GM19372 (cell line): ENCODE data around the gene PSRC1.
"Not testable (repeated sequence)": the region's sequence is repeated elsewhere in the genome, so short reads cannot be mapped to it uniquely, and the experiment has no call there.

Experiments used
- ATAC-seq: cut with Tn5 transposase; IDR thresholded peaks from one replicate; pipeline ENCODE4 v1.9.1; 2021; ENCODE audit warnings: mild to moderate bottlenecking, low read depth, moderate library complexity; ENCODE audit not compliant: unreplicated experiment

PSRC1 gene

DNA sequence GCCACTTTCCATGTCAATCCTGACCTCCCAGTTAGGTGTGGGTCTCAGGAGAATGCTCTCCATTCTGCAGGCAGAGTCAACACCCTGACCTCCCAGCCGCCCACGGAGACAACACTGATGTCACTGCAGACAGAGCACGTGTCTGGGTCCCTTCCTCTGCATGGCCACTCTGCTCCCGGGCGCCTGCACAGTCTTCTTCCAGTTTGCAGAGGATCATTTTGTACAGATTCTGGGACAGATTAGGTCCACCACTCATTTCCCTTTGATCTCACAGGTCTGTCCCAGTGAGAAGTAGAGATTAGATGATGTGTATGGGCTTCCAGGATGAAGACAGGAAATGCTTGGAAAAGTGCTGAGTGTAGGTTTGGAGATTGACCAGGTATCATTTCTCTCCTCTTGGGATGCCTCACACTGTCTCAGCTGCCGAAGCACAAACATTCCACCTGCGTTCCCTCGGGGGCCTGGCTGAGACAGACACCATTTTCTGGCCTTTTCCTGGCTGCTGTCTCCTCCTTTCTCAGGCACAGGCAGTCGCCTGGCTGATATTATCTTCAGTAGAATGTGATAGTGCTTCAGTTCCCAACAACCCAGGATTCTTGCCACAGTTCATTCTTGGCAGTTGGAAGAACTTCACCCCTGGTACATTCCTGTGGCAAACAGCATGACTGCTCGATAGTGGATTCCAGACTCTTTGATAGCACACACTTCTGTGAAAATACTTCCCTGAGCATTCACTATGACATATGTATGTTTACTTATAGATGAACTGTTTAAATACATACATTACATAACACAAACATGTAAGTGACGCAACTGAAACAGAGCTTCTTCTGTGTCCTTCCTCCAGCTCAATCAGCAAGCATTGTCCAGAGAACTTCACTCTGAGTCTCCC is 16.0 kb upstream of the PSRC1 start:
- no peak for ATAC-seq

DNA sequence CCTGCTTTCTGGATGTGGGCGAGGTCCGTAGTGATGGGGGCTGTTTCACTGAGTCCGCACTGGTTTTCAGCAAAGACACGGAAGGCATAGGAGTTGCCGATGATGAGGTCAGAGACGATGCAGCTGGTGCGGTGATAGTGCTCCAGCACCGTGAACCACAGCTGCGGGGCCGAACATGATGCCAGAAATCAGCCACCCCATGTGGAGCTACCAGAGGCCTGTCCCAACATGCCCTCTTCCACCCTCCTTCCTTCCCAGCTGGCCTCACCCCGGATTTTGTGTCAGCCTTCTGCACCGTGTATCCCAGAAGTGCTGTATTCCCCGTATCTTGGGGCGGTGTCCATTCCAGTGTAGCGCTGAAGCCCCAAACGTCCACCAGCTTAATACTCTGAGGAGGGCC is 13.8 kb upstream of the PSRC1 start:
- no peak for ATAC-seq

DNA sequence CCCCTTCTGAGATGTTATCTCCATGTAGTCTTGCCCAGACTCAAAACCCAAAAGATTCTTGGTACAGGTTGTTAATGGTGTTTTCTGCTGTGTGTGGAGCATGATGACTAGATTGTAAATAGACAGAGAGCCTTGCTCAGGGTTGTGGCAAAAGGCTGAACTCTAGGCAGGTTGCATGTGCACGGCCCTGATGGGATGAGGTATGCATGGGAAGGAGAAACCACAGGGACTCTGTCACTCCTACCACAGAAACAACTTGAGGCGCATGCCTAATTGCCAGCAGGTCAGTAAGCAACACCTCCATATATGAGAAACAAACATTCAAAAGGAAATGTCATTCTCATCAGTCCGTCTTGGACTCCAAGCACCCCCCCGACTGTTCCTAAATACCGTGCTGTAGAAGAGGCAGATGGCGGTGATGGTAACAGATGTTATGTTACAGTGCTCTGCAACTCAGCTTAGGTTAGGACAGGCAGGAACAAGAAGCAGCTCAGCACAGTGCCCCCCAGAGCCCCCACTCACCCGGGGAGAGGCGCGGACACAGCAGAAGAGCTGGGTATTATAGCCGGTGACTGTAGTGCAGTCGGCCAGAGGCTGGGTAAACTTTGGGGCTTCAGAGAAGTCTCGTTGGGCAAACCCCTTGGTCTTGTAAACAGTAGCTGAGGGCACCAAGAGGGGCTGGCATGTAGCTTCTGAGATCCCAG is 12.9 kb upstream of the PSRC1 start:
- ATAC-seq: no peak

DNA sequence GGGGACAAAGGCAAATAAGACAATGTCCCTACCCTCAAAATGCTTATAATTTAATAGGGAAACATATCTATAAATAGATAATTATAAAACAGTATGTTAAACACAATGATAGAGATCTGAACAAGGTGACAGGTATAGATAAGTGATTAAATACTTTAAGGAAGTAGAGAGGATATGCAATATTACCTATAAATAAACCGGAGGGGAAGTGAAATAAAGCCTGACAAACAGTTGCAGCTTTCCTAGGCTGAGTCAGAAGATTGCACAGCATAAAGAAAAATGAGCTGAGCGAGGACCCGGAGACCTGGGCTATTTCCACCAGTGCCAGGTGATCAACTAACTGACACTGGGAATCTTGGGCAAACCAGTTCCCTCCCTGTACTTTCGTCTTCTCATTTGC is 11.5 kb upstream of the PSRC1 start:
- no peak for ATAC-seq

DNA sequence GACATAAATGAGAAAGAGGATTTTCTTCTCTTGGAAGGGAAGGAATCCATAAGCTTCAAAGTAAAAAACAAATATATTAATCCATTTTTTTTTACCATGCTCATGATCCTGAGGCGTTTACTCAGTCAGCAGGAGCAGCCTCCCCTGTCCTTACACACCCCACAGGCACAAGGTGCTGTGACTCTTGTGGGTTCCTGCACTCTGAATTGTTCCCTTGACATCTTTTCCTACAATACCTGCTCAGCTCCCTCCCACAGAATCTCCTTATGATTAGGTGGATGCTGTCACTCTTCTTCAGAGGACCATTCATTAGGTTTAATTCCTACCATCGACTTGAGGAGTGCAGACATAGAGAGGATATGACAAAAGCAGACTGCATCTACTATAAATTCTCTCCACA is 10.1 kb upstream of the PSRC1 start:
- no peak for ATAC-seq

DNA sequence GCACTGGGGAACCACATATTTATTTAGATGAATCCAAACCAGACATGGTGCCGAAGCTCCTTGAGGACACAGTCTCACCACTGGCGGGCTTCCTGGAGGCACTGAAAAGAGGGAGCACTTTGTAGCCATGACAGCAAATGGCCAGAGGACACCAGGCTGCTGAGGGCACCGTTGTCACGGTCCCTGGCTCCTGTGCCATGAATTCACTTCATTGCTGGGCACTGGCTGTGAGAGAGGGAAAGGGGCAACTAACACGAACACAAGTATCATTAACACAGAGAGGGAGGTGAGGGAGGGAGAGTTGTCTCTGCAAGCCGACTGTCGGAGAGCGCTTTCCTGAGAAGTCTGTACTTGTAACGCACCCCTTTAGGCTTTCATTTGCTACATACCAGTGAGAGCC is 9.4 kb upstream of the PSRC1 start:
- no peak for ATAC-seq

DNA sequence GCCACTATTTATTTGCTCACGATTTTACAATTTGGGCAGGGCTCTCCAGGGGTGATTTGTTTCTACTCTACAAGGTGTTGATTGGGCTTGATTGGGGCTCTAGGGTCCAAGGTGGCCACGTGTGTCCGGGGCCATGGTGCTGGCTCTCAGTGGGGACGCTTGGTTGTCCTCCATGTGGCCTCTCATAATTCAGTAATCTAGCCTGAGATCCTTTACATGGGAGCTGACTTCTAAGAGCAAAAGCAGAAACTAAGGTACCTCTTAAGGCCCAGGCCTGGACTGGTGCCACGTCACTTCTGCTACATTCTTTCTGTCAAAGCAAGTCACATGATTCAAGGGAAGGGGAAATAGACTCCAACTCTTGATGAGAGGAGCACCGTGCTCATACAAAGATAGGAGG is 8.1 kb upstream of the PSRC1 start:
- no peak for ATAC-seq

DNA sequence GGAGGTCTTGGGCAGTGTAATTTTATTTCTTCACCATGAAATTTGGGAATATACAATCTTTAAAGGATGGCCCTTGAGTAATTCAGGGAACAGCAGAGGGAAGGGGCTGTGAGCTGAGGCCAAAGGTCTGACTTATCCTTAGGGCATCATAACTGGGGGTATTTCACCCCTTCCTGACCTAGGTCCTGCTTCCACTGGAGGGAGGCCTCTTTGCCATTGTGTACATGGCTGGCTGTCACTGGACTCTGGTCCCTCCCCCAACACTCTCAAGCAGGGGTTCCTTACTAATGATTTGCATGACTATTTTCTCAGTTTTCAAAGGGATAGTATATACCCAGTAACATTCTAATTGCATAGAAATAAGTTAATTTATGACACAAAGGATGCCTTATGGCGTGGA is 7.2 kb upstream of the PSRC1 start:
- no peak for ATAC-seq

DNA sequence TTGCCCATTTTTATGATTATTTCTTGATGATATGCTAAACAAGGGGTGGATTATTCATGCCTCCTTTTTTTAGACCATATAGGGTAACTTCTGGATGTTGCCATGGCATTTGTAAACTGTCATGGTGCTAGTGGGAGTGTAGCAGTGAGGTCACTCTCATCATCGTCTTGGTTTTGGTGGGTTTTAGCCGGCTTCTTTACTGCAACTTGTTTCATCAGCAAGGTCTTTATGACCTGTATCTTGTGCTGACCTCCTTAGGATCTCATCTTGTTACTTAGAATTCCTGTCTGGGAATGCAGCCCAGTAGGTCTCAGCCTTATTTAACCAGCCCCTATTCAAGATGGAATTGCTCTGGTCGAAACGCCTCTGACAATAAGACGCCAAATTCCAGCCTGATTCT is 3.8 kb upstream of the PSRC1 start:
- not testable (repeated sequence) for ATAC-seq

DNA sequence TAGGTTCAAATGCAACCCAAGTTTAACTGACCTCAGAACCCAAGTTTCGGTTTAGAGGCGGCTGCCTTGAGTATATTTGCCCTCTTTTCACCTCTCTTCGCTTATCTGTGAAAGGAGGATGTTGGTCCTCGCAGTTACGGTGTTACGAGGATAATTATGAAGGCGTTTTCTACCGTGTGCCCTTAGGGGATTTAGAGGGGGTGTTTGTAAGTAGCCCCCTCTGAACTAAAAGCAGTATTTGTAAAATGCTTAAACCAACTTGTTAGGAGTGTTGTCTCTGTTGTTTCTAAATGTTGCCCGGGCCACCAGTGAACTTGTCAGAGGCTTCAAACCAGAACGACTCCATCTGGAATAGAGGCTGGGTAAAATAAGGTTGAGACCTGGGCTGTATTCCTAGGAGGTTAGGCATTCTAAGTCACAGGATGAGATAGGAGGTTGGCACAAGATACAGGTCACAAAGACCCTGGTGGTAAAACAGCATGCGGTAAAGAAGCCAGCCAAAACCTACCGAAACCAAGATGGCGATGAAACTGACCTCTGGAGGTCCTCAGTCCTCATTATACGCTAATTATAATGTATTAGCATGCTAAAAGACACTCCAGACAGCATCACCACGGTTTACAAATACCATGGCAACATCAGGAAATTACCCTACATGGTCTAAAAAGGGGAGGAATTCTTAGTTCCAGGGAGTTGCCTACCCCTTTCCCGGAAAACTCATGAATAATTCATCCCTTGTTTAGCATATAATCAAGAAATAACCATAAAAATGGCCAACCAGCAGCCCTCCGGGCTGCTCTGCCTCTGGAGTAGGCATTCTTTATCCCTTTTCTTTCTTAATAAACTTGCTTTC is 1.0 kb upstream of the PSRC1 start:
- peak; percentile 24 for ATAC-seq

DNA sequence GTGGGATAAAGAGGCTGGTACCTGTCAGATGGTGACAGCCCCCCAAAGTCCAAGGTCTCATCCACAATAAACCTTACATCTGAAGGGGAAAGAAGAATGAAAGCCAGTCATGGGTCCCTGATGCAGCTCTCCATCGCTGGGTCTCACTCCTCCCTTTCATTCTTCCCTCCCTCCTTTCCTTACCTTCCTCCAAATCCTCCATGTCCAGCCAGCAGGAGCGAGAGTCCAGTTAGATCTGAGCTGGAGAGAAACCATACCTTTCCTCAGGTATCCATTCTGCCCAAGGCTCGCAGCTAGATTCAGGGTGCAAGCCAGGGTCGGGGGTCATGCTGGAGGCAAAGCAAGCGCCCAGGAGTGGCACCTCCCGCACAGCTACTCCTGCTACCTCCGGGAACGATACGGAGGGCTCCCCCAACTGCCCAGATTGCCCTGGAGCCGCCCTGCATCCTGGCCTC is 421 bp downstream of the PSRC1 start:
- no peak for ATAC-seq

DNA sequence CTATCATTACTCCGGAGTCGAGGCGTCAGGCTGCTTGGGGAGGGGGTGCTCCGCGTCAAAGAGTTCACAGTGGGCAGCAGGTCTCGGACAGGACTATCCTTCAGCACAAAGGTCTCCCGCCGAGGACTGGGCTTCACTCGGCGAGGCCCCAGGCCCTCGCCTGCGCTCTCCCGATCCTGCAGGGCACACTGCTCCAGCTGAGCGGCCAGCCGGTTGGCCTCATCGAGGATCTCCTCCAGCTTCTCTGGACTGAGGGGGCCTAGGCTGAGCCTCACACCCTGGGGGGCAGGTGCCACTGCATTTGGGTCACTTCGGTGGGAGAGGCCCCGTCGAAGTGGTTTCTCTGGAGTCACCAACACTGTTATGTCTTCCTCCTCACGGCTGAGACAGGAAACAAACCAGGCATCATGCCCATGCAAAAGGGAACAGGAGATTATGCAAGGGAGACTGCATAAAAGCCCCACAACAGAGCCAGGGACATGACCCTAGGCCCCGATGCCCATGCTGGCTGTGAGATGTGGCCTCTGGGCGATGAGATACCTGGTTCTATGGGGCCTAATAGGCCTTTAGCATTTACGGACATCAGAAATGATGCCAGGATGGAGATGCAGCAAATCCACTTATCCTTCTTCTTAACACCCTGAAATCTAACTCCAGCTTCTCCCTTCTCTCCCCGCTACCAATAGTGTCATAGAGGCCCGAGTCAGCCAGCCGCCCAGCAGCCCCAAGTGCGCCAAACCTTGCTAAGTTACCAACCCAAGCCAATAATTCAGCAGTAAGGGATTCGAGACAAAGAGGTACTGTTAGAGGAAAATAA is 1.1 kb downstream of the PSRC1 start:
- no peak for ATAC-seq

DNA sequence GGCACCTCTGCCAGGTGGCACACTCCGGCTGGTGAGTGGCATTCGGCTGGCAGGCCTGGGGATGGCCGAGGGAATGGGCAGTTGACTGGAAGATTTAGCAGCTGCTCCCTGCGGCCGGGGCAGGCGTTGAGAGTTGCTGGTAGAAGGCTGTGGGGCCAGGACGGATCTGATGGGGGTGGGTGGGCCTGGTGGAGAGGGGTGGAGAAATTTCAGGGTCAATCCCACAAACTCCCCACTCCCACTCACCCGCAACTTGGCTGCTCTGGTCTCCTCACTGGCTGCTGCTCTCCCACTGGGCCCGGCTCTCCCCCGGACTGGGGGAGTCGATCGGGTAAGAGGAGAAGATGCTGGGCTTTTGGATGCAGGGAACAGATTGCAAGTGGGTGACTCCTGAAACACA is 2.1 kb downstream of the PSRC1 start:
- ATAC-seq: no peak

DNA sequence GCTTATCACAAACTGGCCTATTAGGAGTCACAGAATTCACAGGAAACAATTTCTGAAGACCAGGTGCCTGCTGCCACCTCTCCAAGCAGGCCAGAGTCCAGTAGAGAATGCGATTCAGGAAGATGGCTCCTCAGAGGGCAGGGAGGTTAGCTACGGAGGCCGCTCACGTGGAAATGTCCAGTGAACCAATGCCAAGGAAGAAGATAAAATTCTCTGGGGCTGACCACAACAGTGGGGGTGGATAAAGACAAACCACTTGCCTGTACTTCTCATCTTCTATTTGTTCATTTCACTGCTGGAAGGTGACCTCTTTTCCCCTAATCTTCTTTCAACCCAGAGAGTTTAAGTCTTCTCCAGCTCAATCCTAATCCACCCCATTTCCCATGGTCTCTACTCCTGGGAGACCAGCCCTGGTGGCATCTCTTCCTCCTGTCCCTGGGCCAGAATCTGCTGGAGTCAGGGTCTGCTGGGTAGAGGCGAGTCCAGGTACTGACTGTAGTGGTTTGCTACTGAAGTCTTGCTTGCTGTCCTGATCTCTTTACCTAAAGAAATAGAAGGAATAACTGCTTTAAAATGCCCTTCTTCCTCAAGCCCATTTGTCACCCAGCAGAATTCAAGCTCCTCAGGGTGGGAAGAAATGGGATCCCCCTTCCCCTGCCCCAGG is 3.2 kb downstream of the PSRC1 start:
- ATAC-seq: no peak

DNA sequence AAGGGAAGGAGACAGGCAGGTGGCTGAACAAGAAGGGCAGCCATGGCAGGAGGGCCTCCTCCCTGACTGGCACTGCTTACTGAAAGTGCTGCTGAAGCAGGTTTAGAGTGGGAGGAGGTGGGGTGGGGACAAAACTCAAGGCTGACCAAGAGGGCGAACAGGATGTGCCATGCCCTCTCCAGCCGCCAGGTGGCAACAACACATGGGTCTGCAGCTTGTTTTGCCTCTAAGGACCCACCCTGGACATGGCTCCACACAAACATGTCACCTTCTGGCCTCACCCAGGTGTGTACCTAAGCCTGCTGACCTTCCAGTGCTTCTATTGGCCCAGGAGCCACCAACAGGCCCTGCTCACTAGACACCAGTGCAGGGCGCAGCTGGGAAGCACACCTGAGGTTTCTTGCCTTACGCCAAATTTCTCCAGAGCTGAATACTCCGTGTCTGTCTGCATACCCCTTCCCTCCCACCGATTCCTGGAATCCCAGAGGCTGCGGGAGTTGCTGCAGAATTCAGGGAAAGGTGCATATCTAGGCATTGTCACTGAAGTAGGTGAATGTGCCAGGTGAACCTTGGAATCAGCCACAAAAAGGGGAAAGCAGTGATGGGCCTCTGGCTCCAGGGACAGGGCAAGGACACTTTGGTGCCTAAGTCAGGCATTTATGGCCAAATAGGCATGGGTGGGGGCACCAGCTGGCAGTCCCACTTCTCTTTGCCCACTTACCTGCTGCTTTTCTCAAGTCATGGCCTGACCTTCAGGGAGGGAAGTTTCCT is 5.3 kb downstream of the PSRC1 start:
- ATAC-seq: no peak

DNA sequence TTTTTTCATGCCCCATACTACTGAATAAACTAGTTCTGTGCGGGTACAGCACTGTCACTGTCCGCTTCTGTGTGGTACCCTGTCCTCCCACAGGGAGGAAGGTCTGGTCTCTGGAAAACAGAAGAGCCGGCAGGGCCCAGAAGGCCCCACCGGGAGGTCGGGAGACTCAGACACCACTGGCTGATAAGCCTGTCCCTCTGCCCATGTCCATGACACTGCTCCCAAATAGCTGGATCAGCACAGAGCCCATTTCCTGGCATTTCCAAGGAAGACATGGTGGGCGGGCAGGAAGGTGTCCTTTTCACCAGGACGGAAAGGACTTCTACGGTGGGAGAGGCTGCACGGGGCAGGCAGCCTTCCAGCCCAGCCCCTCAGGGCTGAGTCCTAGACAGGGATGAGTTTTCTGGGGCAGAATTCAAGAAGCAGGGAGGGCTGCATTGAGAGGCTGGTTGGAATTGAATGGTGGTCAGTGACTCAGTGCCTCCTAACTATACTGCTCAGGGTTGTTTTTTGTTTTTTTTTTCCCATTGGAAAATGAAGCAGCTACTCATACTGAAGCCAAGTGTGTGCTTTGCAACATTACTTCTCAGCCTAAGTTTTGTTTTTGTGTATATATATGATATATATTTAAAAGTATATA is 7.1 kb downstream of the PSRC1 start:
- no peak for ATAC-seq

DNA sequence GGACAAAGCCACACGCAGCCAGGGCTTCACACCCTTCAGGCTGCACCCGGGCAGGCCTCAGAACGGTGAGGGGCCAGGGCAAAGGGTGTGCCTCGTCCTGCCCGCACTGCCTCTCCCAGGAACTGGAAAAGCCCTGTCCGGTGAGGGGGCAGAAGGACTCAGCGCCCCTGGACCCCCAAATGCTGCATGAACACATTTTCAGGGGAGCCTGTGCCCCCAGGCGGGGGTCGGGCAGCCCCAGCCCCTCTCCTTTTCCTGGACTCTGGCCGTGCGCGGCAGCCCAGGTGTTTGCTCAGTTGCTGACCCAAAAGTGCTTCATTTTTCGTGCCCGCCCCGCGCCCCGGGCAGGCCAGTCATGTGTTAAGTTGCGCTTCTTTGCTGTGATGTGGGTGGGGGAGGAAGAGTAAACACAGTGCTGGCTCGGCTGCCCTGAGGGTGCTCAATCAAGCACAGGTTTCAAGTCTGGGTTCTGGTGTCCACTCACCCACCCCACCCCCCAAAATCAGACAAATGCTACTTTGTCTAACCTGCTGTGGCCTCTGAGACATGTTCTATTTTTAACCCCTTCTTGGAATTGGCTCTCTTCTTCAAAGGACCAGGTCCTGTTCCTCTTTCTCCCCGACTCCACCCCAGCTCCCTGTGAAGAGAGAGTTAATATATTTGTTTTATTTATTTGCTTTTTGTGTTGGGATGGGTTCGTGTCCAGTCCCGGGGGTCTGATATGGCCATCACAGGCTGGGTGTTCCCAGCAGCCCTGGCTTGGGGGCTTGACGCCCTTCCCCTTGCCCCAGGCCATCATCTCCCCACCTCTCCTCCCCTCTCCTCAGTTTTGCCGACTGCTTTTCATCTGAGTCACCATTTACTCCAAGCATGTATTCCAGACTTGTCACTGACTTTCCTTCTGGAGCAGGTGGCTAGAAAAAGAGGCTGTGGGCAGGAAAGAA is 8.1 kb downstream of the PSRC1 start:
- ATAC-seq: no peak
